GM12878 (cell line): ENCODE measurements around the gene SRSF1. TPM values are rescaled to one million over a fixed set of nuclear protein-coding genes. Genes with fewer than 3 reads are reported as not detected.

ENCODE experiments used
- ATAC-seq: fragments of 200-7000 bp; cut with Tn5 transposase; 3 replicates; pipeline ENCODE4 v1.9.1; 2020; ENCODE audit warnings: mild to moderate bottlenecking, moderate library complexity
- BruUV-seq: library from RNA; stranded (reverse); fragments of 400-500 nt; replicated peaks from 2 replicates; lab custom pipeline; 2021; lab: Mats Ljungman, UMichigan
- CTCF ChIA-PET: fragments of 300-600 bp; sonication (Branson Sonifier 250); formaldehyde crosslinking; extraction: SDS; loops from one replicate; lab custom pipeline; 2021; ENCODE audit warnings: inconsistent platforms; lab: Yijun Ruan, JAX
- POLR2A ChIA-PET: fragments of 350-600 bp; formaldehyde crosslinking; extraction: SDS; loops from one replicate; lab custom pipeline; 2021; ENCODE audit warnings: inconsistent platforms; lab: Charles Lee
- RAD21 ChIA-PET: fragments of 300-600 bp; sonication (Branson Sonifier 250); formaldehyde crosslinking; loops from one replicate; lab custom pipeline; 2023; ENCODE audit warnings: antibody characterized with exemption; ENCODE audit not compliant: unreplicated experiment; lab: Charles Lee
- SMC1A ChIA-PET: fragments of 300-600 bp; sonication (Branson Sonifier 250); formaldehyde crosslinking; loops from one replicate; lab custom pipeline; 2023; ENCODE audit not compliant: unreplicated experiment, uncharacterized antibody; lab: Charles Lee
- DNase-seq: peaks from one replicate; pipeline ENCODE4 v3.0.0-alpha.2; 2011; ENCODE audit warnings: low read depth, low spot score
- FAIRE-seq: peaks from 3 replicates; lab custom pipeline; 2011; peaks lifted over from hg19 to GRCh38; lab: Jason Lieb, UNC
- H2AFZ ChIP-seq: 2 replicates; pipeline ENCODE4 v1.6.0; 2011; ENCODE audit warnings: low read depth, low read length, control low read depth; ENCODE audit not compliant: control insufficient read depth
- H3K27ac ChIP-seq: 2 replicates; pipeline ENCODE4 v1.5.1; 2011; ENCODE audit warnings: control low read depth; ENCODE audit not compliant: control insufficient read depth, insufficient read depth
- H3K27me3 ChIP-seq, 2 experiments: replicated peaks in 1 of 2; 2 replicates each; pipeline versions ENCODE4 v1.6.0 to v1.6.1; 2011; ENCODE audit warnings: low read length in 1 of 2; ENCODE audit not compliant: control insufficient read depth in 2 of 2, insufficient read depth in 2 of 2
- H3K36me3 ChIP-seq, 2 experiments: 2 replicates each; pipeline ENCODE4 v1.5.1; 2011; ENCODE audit warnings: low read length in 1 of 2; ENCODE audit not compliant: control insufficient read depth in 2 of 2, insufficient read depth in 2 of 2
- H3K4me1 ChIP-seq: 2 replicates; pipeline ENCODE4 v1.6.1; 2011; ENCODE audit warnings: mild to moderate bottlenecking, low read length, moderate library complexity, mixed read lengths; ENCODE audit not compliant: control insufficient read depth, insufficient read depth
- H3K4me2 ChIP-seq: 2 replicates; pipeline ENCODE4 v1.6.0; 2011; ENCODE audit warnings: control low read depth; ENCODE audit not compliant: control insufficient read depth, insufficient read depth
- H3K4me3 ChIP-seq: fragments of 200-600 bp; sonication (generic); 2 replicates; pipeline ENCODE4 v1.5.1; 2016
- H3K79me2 ChIP-seq: 2 replicates; pipeline ENCODE4 v1.6.0; 2011; ENCODE audit warnings: low read length; ENCODE audit not compliant: control insufficient read depth, insufficient read depth
- H3K9ac ChIP-seq: 2 replicates; pipeline ENCODE4 v1.8.0; 2011; ENCODE audit warnings: low read length, control low read depth, mixed read lengths; ENCODE audit not compliant: control insufficient read depth, insufficient read depth
- H3K9me3 ChIP-seq: replicated peaks from 3 replicates; pipeline ENCODE4 v1.5.1; 2011; ENCODE audit warnings: mild to moderate bottlenecking, low read length; ENCODE audit not compliant: control insufficient read depth, insufficient read depth
- H4K20me1 ChIP-seq: 2 replicates; pipeline ENCODE4 v1.6.0; 2011; ENCODE audit not compliant: control insufficient read depth, insufficient read depth
- BACH1 ChIP-seq: fragments of 450-650 bp; IDR thresholded peaks from 2 replicates; pipeline ENCODE4 v1.6.1; 2017; ENCODE audit warnings: mild to moderate bottlenecking, borderline replicate concordance
- CHD2 ChIP-seq: IDR thresholded peaks from 2 replicates; pipeline ENCODE4 v1.6.1; 2011; ENCODE audit warnings: low read depth, low read length, improper control_type of control experiment, borderline replicate concordance
- DPF2 ChIP-seq: fragments of 450-650 bp; IDR thresholded peaks from 2 replicates; pipeline ENCODE4 v1.6.1; 2017; ENCODE audit warnings: mild to moderate bottlenecking
- ETV6 ChIP-seq, 2 experiments: fragments of 450-650 bp in 1 of 2; IDR thresholded peaks in 1 of 2; conservative IDR thresholded peaks in 1 of 2; 2 replicates each; pipeline ENCODE4 v1.6.1; 2014; ENCODE audit warnings: antibody characterized with exemption in 1 of 2, borderline replicate concordance in 1 of 2, low read depth in 1 of 2, mild to moderate bottlenecking in 1 of 2, moderate library complexity in 1 of 2
- MEF2B ChIP-seq: fragments of 450-650 bp; IDR thresholded peaks from 2 replicates; pipeline ENCODE4 v1.6.1; 2018; ENCODE audit warnings: mild to moderate bottlenecking, moderate library complexity; ENCODE audit not compliant: partially characterized antibody, poor library complexity, severe bottlenecking
- NFYB ChIP-seq: IDR thresholded peaks from 2 replicates; pipeline ENCODE4 v1.6.1; 2011; ENCODE audit warnings: low read depth, mild to moderate bottlenecking, low read length, improper control_type of control experiment, moderate library complexity; ENCODE audit not compliant: insufficient read depth
- SIN3A ChIP-seq: IDR thresholded peaks from 2 replicates; pipeline ENCODE4 v1.6.1; 2012; ENCODE audit warnings: low read depth, low read length, improper control_type of control experiment
- STAT3 ChIP-seq: IDR thresholded peaks from 2 replicates; pipeline ENCODE4 v1.6.1; 2011; ENCODE audit warnings: low read depth, low read length, improper control_type of control experiment
- SUZ12 ChIP-seq: fragments of 200-600 bp; sonication (generic); IDR thresholded peaks from one replicate; pipeline ENCODE4 v1.6.1; 2018; ENCODE audit warnings: antibody characterized with exemption, mild to moderate bottlenecking; ENCODE audit not compliant: unreplicated experiment
- ZBTB11 ChIP-seq: fragments of 450-650 bp; formaldehyde crosslinking; IDR thresholded peaks from 2 replicates; pipeline ENCODE4 v1.5.0; 2022; ENCODE audit warnings: mild to moderate bottlenecking, missing genetic modification characterization
- ZNF207 ChIP-seq: fragments of 450-650 bp; IDR thresholded peaks from 2 replicates; pipeline ENCODE4 v1.6.1; 2014; ENCODE audit warnings: antibody characterized with exemption, mild to moderate bottlenecking, borderline replicate concordance
- ZNF592 ChIP-seq: fragments of 450-650 bp; IDR thresholded peaks from 2 replicates; pipeline ENCODE4 v1.6.1; 2017; ENCODE audit warnings: mild to moderate bottlenecking, moderate library complexity
- WGBS: methylation state at CpG from one replicate; pipeline ENCODE4 v1.1.6; 2016; ENCODE audit warnings: low lambda C conversion rate; ENCODE audit not compliant: insufficient replicate concordance, insufficient coverage; ENCODE audit errors: missing lambda C conversion rate; 5-methylcytosine and 5-hydroxymethylcytosine counted together
- in situ Hi-C: fragments of 300-500 bp; cut with MboI; formaldehyde crosslinking; loops from 9 replicates; pipeline ENCODE4 v1.14.3; 2018; ENCODE audit warnings: mixed read lengths
- intact Hi-C: fragments of 100-400 bp; cut with micrococcal nuclease; formaldehyde crosslinking; loops from one replicate; pipeline ENCODE4 v1.14.2; 2022; ENCODE audit not compliant: unreplicated experiment
- polyA plus RNA-seq, 11 experiments: library from polyadenylated mRNA; depleted of rRNA in 4 of 11; unstranded in 6 of 11; stranded (reverse) in 5 of 11; fragments of >200 nt; fragmentation: Nextera tagmentation in 4 of 11; fragmentation: Illumina TruSeq in 1 of 11; extraction: Ambion mirVana in 4 of 11; extraction: Trizol in 1 of 11; gene quantifications; 1 replicate in 1 of 11; 2 replicates in 10 of 11; pipeline versions ENCODE4 v1.2.1 to v1.2.3, GENCODE V29; 2011 to 2016; ENCODE audit warnings: inconsistent platforms in 2 of 11, missing spikeins in 2 of 11, low read depth in 1 of 11
- total RNA-seq, 4 experiments: library from RNA; depleted of rRNA in 3 of 4; stranded (reverse); fragments of >200 nt in 3 of 4; fragmentation: Illumina TruSeq in 1 of 4; extraction: Trizol in 1 of 4; gene quantifications; 2 replicates each; pipeline versions ENCODE4 v1.2.1 to v1.2.3, GENCODE V29; 2013 to 2021
- TF ChIP-seq, protein P1 (sequence below): fragments of 450-650 bp; IDR thresholded peaks from 2 replicates; pipeline ENCODE4 v1.6.1; 2017; ENCODE audit warnings: mild to moderate bottlenecking

SRSF1 gene
- total and polyA plus RNA-seq, 10 of the 15 experiments (the other 5 are each of a cell fraction or from before 2014, with no cell fraction given) = 101 to 474 (median 404) TPM

- RAD21 ChIA-PET = no interaction called here
- BruUV-seq = no TSS peak
- DNase-seq (no peak), ATAC-seq (no peak), FAIRE-seq (no peak)
- Histone ChIP-seq H3K27me3 (no peaks in the 10 kb centered on the region), H2AFZ (no peak overlapping the region), H3K9me3 (no peaks in the 10 kb centered on the region), H4K20me1 (no peaks in the 10 kb centered on the region), H3K9ac (no peak overlapping the region), H3K27ac (no peak overlapping the region), H3K36me3 (peaks cover 0 to 1% of the 10 kb centered on the region in 2 experiments), H3K79me2 (no peaks in the 10 kb centered on the region), H3K4me3 (no peak overlapping the region), H3K4me2 (no peak overlapping the region), H3K4me1 (no peaks in the 10 kb centered on the region)
- SMC1A ChIA-PET = interaction anchor here (1.3 kb wide), 1 partner anchor 109 kb away, joined by 8 read pairs; no protein-coding TSS in a partner anchor
- POLR2A ChIA-PET = no interaction called here
- no peak for TF ChIP-seq ZNF207
- no peak for TF ChIP-seq BACH1
- no peak for TF ChIP-seq MEF2B
- TF ChIP-seq STAT3 = no peak
- no peak for TF ChIP-seq SUZ12
- no peak for TF ChIP-seq NFYB
- no peak for TF ChIP-seq CHD2
- TF ChIP-seq ZBTB11 (CRISPR knock-in tag) = no peak
- no peak for TF ChIP-seq DPF2
- TF ChIP-seq, protein P1, sequence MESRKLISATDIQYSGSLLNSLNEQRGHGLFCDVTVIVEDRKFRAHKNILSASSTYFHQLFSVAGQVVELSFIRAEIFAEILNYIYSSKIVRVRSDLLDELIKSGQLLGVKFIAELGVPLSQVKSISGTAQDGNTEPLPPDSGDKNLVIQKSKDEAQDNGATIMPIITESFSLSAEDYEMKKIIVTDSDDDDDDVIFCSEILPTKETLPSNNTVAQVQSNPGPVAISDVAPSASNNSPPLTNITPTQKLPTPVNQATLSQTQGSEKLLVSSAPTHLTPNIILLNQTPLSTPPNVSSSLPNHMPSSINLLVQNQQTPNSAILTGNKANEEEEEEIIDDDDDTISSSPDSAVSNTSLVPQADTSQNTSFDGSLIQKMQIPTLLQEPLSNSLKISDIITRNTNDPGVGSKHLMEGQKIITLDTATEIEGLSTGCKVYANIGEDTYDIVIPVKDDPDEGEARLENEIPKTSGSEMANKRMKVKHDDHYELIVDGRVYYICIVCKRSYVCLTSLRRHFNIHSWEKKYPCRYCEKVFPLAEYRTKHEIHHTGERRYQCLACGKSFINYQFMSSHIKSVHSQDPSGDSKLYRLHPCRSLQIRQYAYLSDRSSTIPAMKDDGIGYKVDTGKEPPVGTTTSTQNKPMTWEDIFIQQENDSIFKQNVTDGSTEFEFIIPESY = no peak
- TF ChIP-seq SIN3A = no peak
- TF ChIP-seq ETV6 (conservative IDR thresholded peaks at IDR 0.05 in 1 of 2, IDR thresholded peaks at IDR 0.05 in 1 of 2; ENCODE audit: borderline replicate concordance in 1 of 2, low read depth in 1 of 2) = no peak
- no peak for TF ChIP-seq ZNF592
- in situ Hi-C loops = no loop called here
- CTCF ChIA-PET = interaction anchor here (0.9 to 1.6 kb wide), 2 partner anchors 18 to 31 kb away, joined by 3 to 5 read pairs; no protein-coding TSS in a partner anchor
- intact Hi-C loops = no loop called here
- WGBS = 4% methylated on average over 1 of the region's 1 CpG
Measured at GRCh38 chr17:57968456-57968855, 38.6 kb downstream of the SRSF1 start.
